Glutamatergic neuron (in vitro differentiated cells): ENCODE measurements around the gene YPEL1. TPM values are rescaled to one million over a fixed set of nuclear protein-coding genes. Genes with fewer than 3 reads are reported as not detected.

Source experiments
- DNase-seq: peaks from one replicate; pipeline ENCODE4 v3.0.0; 2022
- H3K27ac Mint-ChIP-seq: one replicate; pipeline ENCODE4 v1.8.0; 2020; ENCODE audit warnings: mild to moderate bottlenecking, mixed read lengths, inconsistent platforms; ENCODE audit not compliant: unreplicated experiment
- H3K27me3 Mint-ChIP-seq: one replicate; pipeline ENCODE4 v1.8.0; 2020; ENCODE audit warnings: mild to moderate bottlenecking, moderate library complexity, mixed read lengths, inconsistent platforms; ENCODE audit not compliant: unreplicated experiment
- H3K36me3 Mint-ChIP-seq: one replicate; pipeline ENCODE4 v1.8.0; 2020; ENCODE audit warnings: mild to moderate bottlenecking, mixed read lengths, inconsistent platforms; ENCODE audit not compliant: unreplicated experiment
- H3K4me1 Mint-ChIP-seq: one replicate; pipeline ENCODE4 v1.8.0; 2020; ENCODE audit warnings: mild to moderate bottlenecking, low read depth, mixed read lengths, inconsistent platforms; ENCODE audit not compliant: unreplicated experiment
- H3K4me3 Mint-ChIP-seq: one replicate; pipeline ENCODE4 v1.8.0; 2020; ENCODE audit warnings: mild to moderate bottlenecking, mixed read lengths, inconsistent platforms; ENCODE audit not compliant: unreplicated experiment
- H3K9me3 Mint-ChIP-seq: one replicate; pipeline ENCODE4 v1.8.0; 2020; ENCODE audit warnings: mild to moderate bottlenecking, moderate library complexity, mixed read lengths, inconsistent platforms; ENCODE audit not compliant: unreplicated experiment
- CTCF ChIP-seq: fragments of 200-600 bp; sonication (generic); IDR thresholded peaks from one replicate; pipeline ENCODE4 v1.5.0; 2021; ENCODE audit not compliant: partially characterized antibody, unreplicated experiment
- total RNA-seq: library from RNA; stranded (reverse); fragmentation: NEBNext Ultra II Directional; extraction: Animal tissue kit (Norgen Biotek cat#: 25700); gene quantifications from one replicate; pipeline ENCODE4 v1.2.1, GENCODE V29; 2021; ENCODE audit not compliant: unreplicated experiment

Gene YPEL1
- total RNA-seq, 1 donor from 2014 or later, result 71.2 TPM

DNA sequence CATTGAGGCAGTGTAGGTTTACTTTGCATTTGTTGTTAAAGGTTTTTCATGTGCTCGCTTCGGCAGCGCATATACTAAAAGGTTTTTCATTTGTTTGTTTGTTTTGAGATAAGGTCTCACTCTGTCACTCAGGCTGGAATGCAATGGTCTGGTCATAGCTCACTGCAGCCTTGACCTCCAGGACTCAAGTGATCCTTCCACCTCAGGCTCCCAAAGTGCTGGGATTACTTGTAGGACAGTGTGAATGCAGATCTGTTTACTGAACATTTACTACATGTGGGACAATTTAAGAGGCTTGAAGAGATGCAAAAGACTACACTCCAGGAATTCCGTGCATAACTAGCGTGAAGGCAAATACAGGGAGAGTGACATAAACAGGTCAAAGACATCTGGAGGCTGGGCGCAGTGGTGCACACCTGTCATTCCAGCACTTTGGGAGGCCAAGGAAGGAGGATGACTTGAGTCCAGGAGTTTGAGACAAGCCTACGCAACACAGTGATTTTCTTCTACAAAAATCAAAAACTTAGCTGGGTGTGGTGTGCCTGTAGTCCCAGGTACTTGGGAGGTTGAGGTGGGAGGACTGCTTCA is 34.1 kb downstream of the YPEL1 start:
- no peak for TF ChIP-seq CTCF
- Mint-ChIP-seq H3K27ac (no peak overlapping the region), H3K9me3 (peaks cover 7% of the 10 kb centered on the region), H3K36me3 (peaks cover 8% of the 10 kb centered on the region), H3K27me3 (peaks cover 9% of the 10 kb centered on the region), H3K4me3 (no peak overlapping the region), H3K4me1 (peaks cover 7% of the 10 kb centered on the region)
- no peak for DNase-seq

- Mint-ChIP-seq H3K27me3 (peaks cover 10% of the 10 kb centered on the region), H3K36me3 (peaks cover 10% of the 10 kb centered on the region), H3K9me3 (peaks cover 10% of the 10 kb centered on the region), H3K4me1 (peaks cover 8% of the 10 kb centered on the region), H3K27ac (no peak overlapping the region), H3K4me3 (no peak overlapping the region)
- no peak for TF ChIP-seq CTCF
- DNase-seq, result no peak
Measured at GRCh38 chr22:21700822-21701221, 34.8 kb downstream of the YPEL1 start.

- no peak for TF ChIP-seq CTCF
- H3K27ac Mint-ChIP-seq, result no peak overlapping the region
- peaks cover 10% of the 10 kb centered on the region for H3K36me3 Mint-ChIP-seq
- H3K4me1 Mint-ChIP-seq, result peaks cover 8% of the 10 kb centered on the region
- peaks cover 10% of the 10 kb centered on the region for H3K27me3 Mint-ChIP-seq
- DNase-seq, result no peak
- peaks cover 10% of the 10 kb centered on the region for H3K9me3 Mint-ChIP-seq
- no peak overlapping the region for H3K4me3 Mint-ChIP-seq
Measured at GRCh38 chr22:21699643-21700042, 36.0 kb downstream of the YPEL1 start.

GRCh38 chr22:21698430-21699329 is 36.9 kb downstream of the YPEL1 start:
- Mint-ChIP-seq H3K4me1 (peaks cover 8% of the 10 kb centered on the region), H3K4me3 (no peak overlapping the region), H3K36me3 (peaks cover 10% of the 10 kb centered on the region), H3K9me3 (peaks cover 10% of the 10 kb centered on the region), H3K27me3 (peaks cover 9% of the 10 kb centered on the region), H3K27ac (peak overlapping the region; percentile 22)
- DNase-seq, result no peak
- TF ChIP-seq CTCF, result no peak

DNA sequence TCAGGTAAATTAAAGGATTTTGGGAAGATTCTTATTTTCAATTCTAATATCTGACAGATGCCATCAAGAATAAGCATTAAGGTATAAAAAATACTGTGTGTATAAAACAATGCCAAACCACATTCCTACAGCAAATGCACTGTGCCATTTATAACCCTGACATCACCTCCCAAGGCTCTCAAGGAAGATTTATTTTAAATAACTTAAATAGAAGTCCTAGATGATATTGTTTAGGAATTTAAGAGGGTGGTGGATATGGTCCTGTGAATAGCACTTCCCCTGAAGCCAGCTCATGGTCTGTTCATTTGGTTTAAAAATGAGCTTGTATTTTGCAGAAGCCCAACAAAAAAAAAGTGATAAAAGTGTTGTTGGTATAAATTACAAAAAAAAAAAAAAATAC is 37.7 kb downstream of the YPEL1 start:
- no peak overlapping the region for H3K4me3 Mint-ChIP-seq
- H3K27me3 Mint-ChIP-seq, result peaks cover 9% of the 10 kb centered on the region
- peaks cover 8% of the 10 kb centered on the region for H3K4me1 Mint-ChIP-seq
- no peak for TF ChIP-seq CTCF
- H3K36me3 Mint-ChIP-seq, result peaks cover 10% of the 10 kb centered on the region
- peaks cover 10% of the 10 kb centered on the region for H3K9me3 Mint-ChIP-seq
- peak overlapping the region; percentile 22 for H3K27ac Mint-ChIP-seq
- DNase-seq, result no peak
